Testis (tissue), 2 donors: ENCODE measurements around the gene ZNF606.

Experiments used
- CTCF ChIP-seq, 3 experiments: fragments of 450-650 bp in 2 of 3; fragments of 200-600 bp in 1 of 3; sonication (generic) in 1 of 3; IDR thresholded peaks; one replicate each; pipeline ENCODE4 v1.5.1; 2016 to 2019; ENCODE audit warnings: antibody characterized with exemption in 3 of 3, mild to moderate bottlenecking in 2 of 3, moderate library complexity in 1 of 3
- POLR2A ChIP-seq: fragments of 450-650 bp; IDR thresholded peaks from one replicate; pipeline ENCODE4 v1.6.1; 2017; ENCODE audit warnings: antibody characterized with exemption, mild to moderate bottlenecking, moderate library complexity

GRCh38 chr19:57947088-57947418 lies 55.6 kb downstream of the ZNF606 start:
- TF ChIP-seq POLR2A, result no peak
- TF ChIP-seq CTCF (IDR thresholded peaks at IDR 0.05), result no peak
